Heart right ventricle (tissue), 16 donors: Measurements from ENCODE around the gene PC. TPM values are rescaled to one million over a fixed set of nuclear protein-coding genes. Genes with fewer than 3 reads are reported as not detected.

Experiments
- ATAC-seq, 8 donors: fragments of 200-7000 bp; cut with Tn5 transposase; one replicate each; pipeline ENCODE4 v1.9.1; 2020; ENCODE audit warnings: mild to moderate bottlenecking in 8 of 8, moderate library complexity in 8 of 8, moderate number of reproducible peaks in 1 of 8
- DNase-seq, 2 donors: peaks; one replicate each; pipeline ENCODE4 v3.0.0-alpha.2; 2020
- H3K27ac ChIP-seq, 10 donors: fragments of 200-600 bp; sonication (generic) in 2 of 10; one replicate each; pipeline versions ENCODE4 v1.5.0 to v1.8.0; 2020 to 2022; ENCODE audit warnings: mild to moderate bottlenecking in 3 of 10
- H3K27me3 ChIP-seq, 7 donors: fragments of 200-600 bp; one replicate each; pipeline ENCODE4 v1.8.0; 2021 to 2022; ENCODE audit warnings: mild to moderate bottlenecking in 2 of 7
- H3K36me3 ChIP-seq, 9 donors: fragments of 200-600 bp; sonication (generic) in 1 of 9; one replicate each; pipeline versions ENCODE4 v1.5.0 to v1.8.0; 2020 to 2022; ENCODE audit warnings: mild to moderate bottlenecking in 2 of 9
- H3K4me1 ChIP-seq, 9 donors: fragments of 200-600 bp; sonication (generic) in 1 of 9; one replicate each; pipeline versions ENCODE4 v1.5.0 to v1.8.0; 2020 to 2022; ENCODE audit warnings: mild to moderate bottlenecking in 4 of 9
- H3K4me3 ChIP-seq, 10 donors: fragments of 200-600 bp; sonication (generic) in 2 of 10; one replicate each; pipeline versions ENCODE4 v1.5.0 to v1.8.0; 2020 to 2022; ENCODE audit warnings: mild to moderate bottlenecking in 7 of 10, moderate library complexity in 2 of 10
- H3K9me3 ChIP-seq, 11 donors: fragments of 200-600 bp in 10 of 11; sonication (generic) in 2 of 11; one replicate each; pipeline versions ENCODE4 v1.5.0 to v1.8.0; 2013 to 2022; ENCODE audit warnings: mild to moderate bottlenecking in 2 of 11, control low read depth in 1 of 11, moderate library complexity in 1 of 11
- CTCF ChIP-seq, 9 donors: fragments of 200-600 bp; sonication (generic) in 2 of 9; IDR thresholded peaks; one replicate each; pipeline versions ENCODE4 v1.5.0 to v1.8.0; 2021 to 2022; ENCODE audit warnings: antibody characterized with exemption in 9 of 9, mild to moderate bottlenecking in 5 of 9, moderate library complexity in 1 of 9
- whole genome bisulfite sequencing, 2 donors: extraction: QIAGEN DNeasy Blood & Tissue Kit; methylation state at CpG; one replicate each; pipeline ENCODE4 v1.1.7; 2013; ENCODE audit warnings: inconsistent platforms in 1 of 2; 5-methylcytosine and 5-hydroxymethylcytosine counted together
- intact Hi-C, 10 donors: fragments of 100-400 bp; cut with DNase I; formaldehyde crosslinking; loops; one replicate each; pipeline versions ENCODE4 v1.11.1 to v1.14.2; 2022
- polyA plus RNA-seq, 2 donors: library from polyadenylated mRNA; stranded (reverse); fragments of 200-250 nt; gene quantifications; one replicate each; pipeline ENCODE4 v1.2.3, GENCODE V29; 2013
- total RNA-seq, 10 donors: library from RNA; stranded (reverse); fragmentation: NEBNext Ultra II Directional in 3 of 10; extraction: Animal tissue kit (Norgen Biotek cat#: 25700) in 3 of 10; gene quantifications; one replicate each; pipeline versions ENCODE4 v1.2.1 to v1.2.4, GENCODE V29; 2021 to 2023
- donor health status: Arrhythmogenic right ventricular cardiomyopathy.
- donor health status: ischemic (EF 13 %, LVEDD 7.1; RV severe dilation, severe dysfunction).
- donor health status: healthy with polysubstance abuse.
- donor health status: DM: no; HTN: yes; CAD: no.
- donor health status: DM: no; HTN: no; CAD: no.
- donor health status: ischemic (EF 25% LVEDD 6.9; RV normal size, moderate dysfunction).
- donor health status: ischemic (EF 25% LVEDD 5.7; RV mildly dilated, moderate dysfunction).
- donor health status: healthy.
- donor health status: DM: yes; HTN: yes; CAD: no.
- donor health status: Ischemic cardiomyopathy.
- donor health status: ischemic (EF 35%, LVEDD 5.7; RV mildly dilated, moderate dysfunction).
- donor health status: nonischemic (EF 11% LVEDD 7.7; RV severe dilation, severe dysfunction).
- donor health status: DM: yes; HTN: yes; CAD: no.
- donor health status: PGD.
- donor health status: ischemic (EF 29% LVEDD 5.4; RV normal size, mild dysfunction).
- donor health status: nonischemic (EF 23%, LVEDD 6.1; RV moderate dilation, normal function).

Gene PC
- total and polyA plus RNA-seq, 12 donors = 6.8 to 26.0 (median 11.2) TPM

GRCh38 chr11:66951135-66951534, 7.0 kb downstream of the PC start:
- H3K4me3 ChIP-seq = no peak overlapping the region
- no peaks in the 10 kb centered on the region for H3K36me3 ChIP-seq
- WGBS, 2 donors = 89 to 95% methylated on average over 10 of the region's 10 CpGs
- no peak overlapping the region for H3K27ac ChIP-seq
- no peaks in the 10 kb centered on the region for H3K9me3 ChIP-seq
- no peaks in the 10 kb centered on the region for H3K27me3 ChIP-seq
- no peak for TF ChIP-seq CTCF (IDR thresholded peaks at IDR 0.05)
- peaks cover 0 to 8% (median 0%) of the 10 kb centered on the region in 9 donors for H3K4me1 ChIP-seq
- DNase-seq = no peak
- intact Hi-C loops = no loop called here
- no peak for ATAC-seq

- no peaks in the 10 kb centered on the region for H3K27me3 ChIP-seq
- DNase-seq (no peak), ATAC-seq (peak in 2 of 8 donors; percentile 16 to 80)
- no peaks in the 10 kb centered on the region for H3K36me3 ChIP-seq
- no peak for TF ChIP-seq CTCF (IDR thresholded peaks at IDR 0.05)
- peaks cover 0 to 5% (median 0%) of the 10 kb centered on the region in 9 donors for H3K4me1 ChIP-seq
- H3K27ac ChIP-seq = no peak overlapping the region
- WGBS, 2 donors = 48 to 52% methylated on average over 8 of the region's 8 CpGs
- no peaks in the 10 kb centered on the region for H3K9me3 ChIP-seq
- no peak overlapping the region for H3K4me3 ChIP-seq
- intact Hi-C loops = no loop called here
Measured at GRCh38 chr11:66950112-66950535, 8.1 kb downstream of the PC start.

- Histone ChIP-seq H3K27me3 (no peaks in the 10 kb centered on the region), H3K4me1 (no peaks in the 10 kb centered on the region), H3K9me3 (peaks cover 0 to 6% (median 0%) of the 10 kb centered on the region in 11 donors), H3K27ac (no peak overlapping the region), H3K4me3 (no peak overlapping the region), H3K36me3 (peaks cover 0 to 4% (median 0%) of the 10 kb centered on the region in 9 donors)
- 83 to 85% methylated on average over 5 of the region's 5 CpGs for WGBS, 2 donors
- no peak for DNase-seq
- ATAC-seq = no peak
- no peak for TF ChIP-seq CTCF (IDR thresholded peaks at IDR 0.05)
- intact Hi-C loops = no loop called here
Measured at GRCh38 chr11:66938582-66939135, 19.5 kb downstream of the PC start.

- Histone ChIP-seq H3K36me3 (no peaks in the 10 kb centered on the region), H3K9me3 (peaks cover 0 to 6% (median 0%) of the 10 kb centered on the region in 11 donors), H3K4me1 (no peaks in the 10 kb centered on the region), H3K27ac (no peak overlapping the region), H3K4me3 (no peak overlapping the region), H3K27me3 (peaks cover 0 to 2% (median 0%) of the 10 kb centered on the region in 7 donors)
- DNase-seq (no peak), ATAC-seq (no peak)
- 98 to 100% methylated on average over 1 of the region's 1 CpG for WGBS, 2 donors
- TF ChIP-seq CTCF (IDR thresholded peaks at IDR 0.05) = no peak
- intact Hi-C loops = no loop called here
Measured at GRCh38 chr11:66937193-66937733, 20.9 kb downstream of the PC start.
